Calu3 (cell line): ENCODE results near the gene VWA2. TPM values are rescaled to one million over a fixed set of nuclear protein-coding genes. Genes with fewer than 3 reads are reported as not detected.

ENCODE experiments used
- BruUV-seq: library from RNA; stranded (reverse); fragments of 400-500 nt; replicated peaks from 2 replicates; lab custom pipeline; 2021; lab: Mats Ljungman, UMichigan
- CTCF ChIA-PET: fragments of 300-600 bp; sonication (Branson Sonifier 250); formaldehyde crosslinking; loops from one replicate; lab custom pipeline; 2022; ENCODE audit warnings: antibody characterized with exemption; lab: Charles Lee
- DNase-seq: peaks from one replicate; pipeline ENCODE4 v3.0.0; 2022
- H3K27ac Mint-ChIP-seq: one replicate; pipeline ENCODE4 v1.8.0; 2022; ENCODE audit warnings: mixed read lengths; ENCODE audit not compliant: unreplicated experiment
- H3K27me3 Mint-ChIP-seq: one replicate; pipeline ENCODE4 v1.8.0; 2022; ENCODE audit warnings: mixed read lengths; ENCODE audit not compliant: unreplicated experiment
- H3K36me3 Mint-ChIP-seq: one replicate; pipeline ENCODE4 v1.8.0; 2022; ENCODE audit warnings: mild to moderate bottlenecking, moderate library complexity, mixed read lengths; ENCODE audit not compliant: insufficient read depth, unreplicated experiment
- H3K4me1 Mint-ChIP-seq: one replicate; pipeline ENCODE4 v1.8.0; 2022; ENCODE audit warnings: mild to moderate bottlenecking, low read depth, mixed read lengths; ENCODE audit not compliant: unreplicated experiment
- H3K4me3 Mint-ChIP-seq: one replicate; pipeline ENCODE4 v1.8.0; 2022; ENCODE audit warnings: mild to moderate bottlenecking, low read depth, moderate library complexity, mixed read lengths; ENCODE audit not compliant: unreplicated experiment
- H3K9me3 Mint-ChIP-seq: one replicate; pipeline ENCODE4 v1.8.0; 2022; ENCODE audit warnings: low read depth, mixed read lengths; ENCODE audit not compliant: unreplicated experiment
- intact Hi-C: fragments of 100-400 bp; cut with micrococcal nuclease; formaldehyde crosslinking; loops from one replicate; pipeline ENCODE4 v1.10.0; 2022; ENCODE audit not compliant: unreplicated experiment
- total RNA-seq: library from RNA; stranded (reverse); gene quantifications from 2 replicates; pipeline ENCODE4 v1.2.3, GENCODE V29; 2022
- TF ChIP-seq, protein P1 (sequence below): fragments of 200-600 bp; IDR thresholded peaks from one replicate; pipeline ENCODE4 v1.8.0; 2022; ENCODE audit warnings: antibody characterized with exemption; ENCODE audit not compliant: unreplicated experiment

The VWA2 gene
- total RNA-seq, 1 experiment from 2014 or later, result 4.2 TPM

DNA sequence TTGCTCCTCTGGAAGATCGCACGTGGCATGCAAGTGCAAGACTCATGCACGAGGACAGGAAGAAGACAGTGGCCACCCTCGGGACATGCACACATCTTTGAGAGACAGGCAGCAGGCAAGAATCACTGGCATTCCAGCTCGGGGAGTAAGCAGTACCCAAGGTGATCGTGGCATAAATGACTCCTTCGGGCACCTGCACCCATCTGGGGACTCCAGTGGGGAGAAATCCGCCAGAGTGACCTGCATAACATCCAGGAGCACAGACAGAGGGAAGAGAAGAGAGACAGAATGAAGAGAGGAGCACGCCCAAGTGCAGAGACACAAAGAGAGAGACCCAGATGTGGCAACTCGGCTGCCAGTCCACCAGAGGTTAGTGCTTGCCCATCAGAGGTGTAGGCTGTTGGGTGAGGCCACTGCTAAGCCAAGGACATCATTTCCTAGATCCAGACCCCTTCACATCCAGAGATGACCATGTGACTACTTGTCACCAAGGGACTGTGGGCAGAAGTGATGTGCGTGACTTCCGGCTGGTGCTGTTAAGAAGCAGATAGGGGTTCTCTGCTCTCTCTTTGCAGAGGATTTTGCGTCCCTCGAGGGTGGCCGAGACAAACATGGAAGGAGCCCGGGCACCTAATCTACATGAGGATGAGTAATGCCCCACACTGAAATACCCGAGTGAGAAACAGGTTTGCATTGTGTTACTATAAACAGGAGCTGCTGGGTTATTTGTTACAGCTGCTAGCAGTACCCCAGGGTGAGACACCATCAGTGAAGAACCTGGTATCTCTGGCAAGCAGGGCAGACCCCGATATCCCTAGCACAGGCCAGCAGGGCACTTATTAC is 80.6 kb downstream of the VWA2 start:
- DNase-seq, result no peak
- intact Hi-C loops, result loop anchor here (5.0 kb wide), 1 partner anchor 93 kb away; no protein-coding TSS in a partner anchor
- Mint-ChIP-seq H3K4me3 (no peak overlapping the region), H3K27me3 (no peaks in the 10 kb centered on the region), H3K36me3 (peaks cover 10% of the 10 kb centered on the region), H3K27ac (peak overlapping the region; percentile 12), H3K9me3 (no peaks in the 10 kb centered on the region), H3K4me1 (peaks cover 23% of the 10 kb centered on the region)
- CTCF ChIA-PET, result no interaction called here
- TF ChIP-seq, protein P1, sequence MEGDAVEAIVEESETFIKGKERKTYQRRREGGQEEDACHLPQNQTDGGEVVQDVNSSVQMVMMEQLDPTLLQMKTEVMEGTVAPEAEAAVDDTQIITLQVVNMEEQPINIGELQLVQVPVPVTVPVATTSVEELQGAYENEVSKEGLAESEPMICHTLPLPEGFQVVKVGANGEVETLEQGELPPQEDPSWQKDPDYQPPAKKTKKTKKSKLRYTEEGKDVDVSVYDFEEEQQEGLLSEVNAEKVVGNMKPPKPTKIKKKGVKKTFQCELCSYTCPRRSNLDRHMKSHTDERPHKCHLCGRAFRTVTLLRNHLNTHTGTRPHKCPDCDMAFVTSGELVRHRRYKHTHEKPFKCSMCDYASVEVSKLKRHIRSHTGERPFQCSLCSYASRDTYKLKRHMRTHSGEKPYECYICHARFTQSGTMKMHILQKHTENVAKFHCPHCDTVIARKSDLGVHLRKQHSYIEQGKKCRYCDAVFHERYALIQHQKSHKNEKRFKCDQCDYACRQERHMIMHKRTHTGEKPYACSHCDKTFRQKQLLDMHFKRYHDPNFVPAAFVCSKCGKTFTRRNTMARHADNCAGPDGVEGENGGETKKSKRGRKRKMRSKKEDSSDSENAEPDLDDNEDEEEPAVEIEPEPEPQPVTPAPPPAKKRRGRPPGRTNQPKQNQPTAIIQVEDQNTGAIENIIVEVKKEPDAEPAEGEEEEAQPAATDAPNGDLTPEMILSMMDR, result no peak
- BruUV-seq, result no TSS peak

DNA sequence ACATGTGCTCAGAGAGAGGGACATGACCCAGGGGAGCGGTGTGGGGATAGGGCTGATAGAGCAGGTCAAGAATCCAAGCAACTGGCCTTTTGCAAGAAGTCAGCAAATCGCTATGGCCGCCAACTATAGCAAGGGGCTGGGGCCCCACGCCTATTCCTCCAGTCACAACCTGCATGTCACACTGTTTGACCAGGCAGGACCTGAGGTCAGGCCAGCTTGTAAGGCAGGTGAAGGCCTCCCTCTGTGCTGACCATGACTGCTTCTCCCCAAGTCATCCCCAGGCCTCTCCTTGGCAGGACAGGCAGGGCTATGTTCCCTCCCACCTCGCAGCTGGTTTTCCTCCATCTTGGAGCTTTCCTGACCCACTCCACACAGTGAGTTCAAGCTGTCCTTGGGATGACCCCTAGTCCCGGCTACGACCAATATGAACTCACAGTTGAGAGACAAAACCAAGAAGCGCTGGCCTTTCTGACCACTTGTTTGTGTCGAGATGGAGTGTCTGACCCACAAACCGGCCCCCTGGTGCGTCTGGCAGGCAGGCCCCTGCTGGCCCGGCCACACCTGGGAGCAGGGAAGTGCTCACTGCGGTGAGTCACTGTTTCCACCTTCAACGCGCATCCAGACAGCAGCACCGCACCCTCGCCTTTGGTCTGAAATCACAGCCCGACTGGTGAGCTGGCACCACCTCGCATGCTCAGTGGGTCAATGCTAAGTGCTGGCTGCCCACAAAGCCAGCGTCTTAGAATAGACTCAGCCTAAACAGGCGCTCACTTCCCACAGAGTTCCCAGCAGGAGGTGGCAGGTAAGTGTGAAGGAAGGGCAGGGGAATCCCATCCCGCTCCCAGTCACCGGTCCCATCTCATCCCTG is 81.4 kb downstream of the VWA2 start:
- intact Hi-C loops, result loop anchor here (5.0 kb wide), 1 partner anchor 92 kb away; no protein-coding TSS in a partner anchor
- no TSS peak for BruUV-seq

DNA sequence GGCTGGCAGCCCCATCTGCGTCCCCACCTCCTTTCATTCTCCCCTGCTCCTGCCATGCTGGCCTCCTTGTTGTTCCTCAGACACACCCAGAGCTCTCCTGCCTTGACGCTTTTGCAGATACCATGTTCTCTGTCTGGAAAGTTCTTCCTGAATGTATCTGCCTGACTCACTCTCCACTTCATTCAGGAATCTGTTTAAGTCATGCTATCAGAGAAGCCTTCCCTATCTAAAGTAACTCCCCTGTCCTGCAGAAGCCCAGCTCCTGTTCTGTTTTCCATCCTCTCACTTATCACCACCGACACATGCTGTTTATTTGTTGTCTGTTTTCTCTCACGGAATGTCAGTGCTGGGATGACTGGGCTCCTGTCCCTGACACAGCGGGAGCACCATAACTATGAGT is 83.3 kb downstream of the VWA2 start:
- Mint-ChIP-seq H3K9me3 (no peaks in the 10 kb centered on the region), H3K4me1 (peaks cover 23% of the 10 kb centered on the region), H3K27ac (no peak overlapping the region), H3K36me3 (peaks cover 7% of the 10 kb centered on the region), H3K27me3 (no peaks in the 10 kb centered on the region), H3K4me3 (no peak overlapping the region)
- TF ChIP-seq, protein P1, result no peak
- no peak for DNase-seq
- intact Hi-C loops, result loop anchor here (5.0 kb wide), 1 partner anchor 90 kb away; no protein-coding TSS in a partner anchor
- BruUV-seq, result no TSS peak
- CTCF ChIA-PET, result no interaction called here

More for the DNA sequence above, 81.4 kb downstream of the VWA2 start:
- CTCF ChIA-PET, result interaction anchor here (1.0 kb wide), 1 partner anchor 16 kb away, joined by 3 read pairs; no protein-coding TSS in a partner anchor
- Mint-ChIP-seq H3K36me3 (peaks cover 10% of the 10 kb centered on the region), H3K27me3 (no peaks in the 10 kb centered on the region), H3K4me1 (peaks cover 23% of the 10 kb centered on the region), H3K4me3 (peak overlapping the region; percentile 57), H3K27ac (peak overlapping the region; percentile 88), H3K9me3 (no peaks in the 10 kb centered on the region)
- TF ChIP-seq, protein P1, result no peak
- DNase-seq, result peak; percentile 85

DNA sequence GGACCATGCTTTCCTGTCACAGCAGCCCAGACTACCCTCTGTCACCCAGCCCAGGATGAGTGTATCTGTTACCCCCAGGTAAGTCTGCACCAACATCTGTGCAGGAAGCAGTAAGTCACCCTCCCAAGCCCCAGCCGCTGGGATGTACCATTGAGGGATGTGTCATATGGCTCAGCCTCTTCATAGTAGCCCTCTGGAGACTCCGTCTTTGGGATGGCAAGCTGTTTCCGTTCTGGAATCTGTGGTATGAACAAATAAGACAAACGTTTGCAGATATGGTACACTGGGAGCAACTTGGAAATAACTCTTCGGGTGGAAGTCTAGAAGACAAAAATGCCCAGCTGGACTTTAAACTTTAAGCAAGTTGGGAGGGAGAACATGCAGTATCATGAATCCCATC is 84.0 kb downstream of the VWA2 start:
- no peak for DNase-seq
- Mint-ChIP-seq H3K9me3 (no peaks in the 10 kb centered on the region), H3K4me1 (peaks cover 23% of the 10 kb centered on the region), H3K36me3 (peaks cover 7% of the 10 kb centered on the region), H3K27ac (no peak overlapping the region), H3K27me3 (no peaks in the 10 kb centered on the region), H3K4me3 (no peak overlapping the region)
- intact Hi-C loops, result loop anchor here (5.0 kb wide), 1 partner anchor 89 kb away; no protein-coding TSS in a partner anchor
- CTCF ChIA-PET, result interaction anchor here (0.6 kb wide), 1 partner anchor 13 kb away, joined by 7 read pairs; no protein-coding TSS in a partner anchor
- TF ChIP-seq, protein P1, result no peak
- no TSS peak for BruUV-seq
